GM12892 (cell line): Measurements from ENCODE around the gene MATN4.

ENCODE experiments used
- POLR2A ChIP-seq: IDR thresholded peaks from 2 replicates; pipeline ENCODE4 v1.6.1; 2011; ENCODE audit warnings: low read depth, low read length, control low read depth
- POLR2AphosphoS5 ChIP-seq: IDR thresholded peaks from 2 replicates; pipeline ENCODE4 v1.6.1; 2011; ENCODE audit warnings: low read depth, low read length, control low read depth

DNA sequence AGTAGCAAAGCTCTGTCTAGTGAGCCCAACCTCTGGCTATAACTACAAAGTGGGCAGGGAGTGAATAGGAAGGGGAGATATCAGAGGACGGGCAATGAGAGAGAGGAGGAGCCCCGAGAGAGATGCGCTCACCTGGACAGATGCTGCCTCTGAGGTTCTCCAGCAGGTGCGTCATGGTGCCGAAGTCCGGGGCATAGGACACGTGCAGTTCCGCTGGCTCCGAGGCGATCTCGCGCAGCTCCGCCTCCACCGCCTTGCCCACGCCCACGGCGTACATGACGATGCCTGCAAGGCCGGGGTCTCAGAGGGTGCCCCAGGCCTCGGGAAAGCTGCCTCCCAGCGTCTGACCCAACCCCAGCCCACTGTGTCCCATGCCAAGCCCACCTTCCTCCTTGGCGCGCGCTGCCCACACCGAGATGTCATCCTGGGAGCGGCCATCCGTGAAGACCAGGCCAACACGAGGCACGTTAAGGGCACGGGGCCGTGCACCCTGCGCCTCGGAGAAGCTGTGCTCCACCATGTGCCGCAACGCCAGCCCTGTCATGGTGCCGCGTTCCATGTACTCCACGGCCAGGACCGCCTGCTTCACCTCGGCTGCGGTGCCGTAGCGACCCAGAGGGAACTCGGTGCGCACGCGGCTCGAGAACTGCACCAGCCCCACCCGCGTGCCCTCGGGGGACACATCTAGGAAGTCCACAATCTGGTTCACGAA lies 10.2 kb downstream of the MATN4 start:
- no peak for TF ChIP-seq POLR2A
- TF ChIP-seq POLR2AphosphoS5 = no peak
